Glutamatergic neuron (in vitro differentiated cells): ENCODE data around the gene CYP27A1. TPM values are rescaled to one million over a fixed set of nuclear protein-coding genes. Genes with fewer than 3 reads are reported as not detected.

ENCODE experiments used
- DNase-seq: peaks from one replicate; pipeline ENCODE4 v3.0.0; 2022
- H3K27ac Mint-ChIP-seq: one replicate; pipeline ENCODE4 v1.8.0; 2020; ENCODE audit warnings: mild to moderate bottlenecking, mixed read lengths, inconsistent platforms; ENCODE audit not compliant: unreplicated experiment
- H3K27me3 Mint-ChIP-seq: one replicate; pipeline ENCODE4 v1.8.0; 2020; ENCODE audit warnings: mild to moderate bottlenecking, moderate library complexity, mixed read lengths, inconsistent platforms; ENCODE audit not compliant: unreplicated experiment
- H3K36me3 Mint-ChIP-seq: one replicate; pipeline ENCODE4 v1.8.0; 2020; ENCODE audit warnings: mild to moderate bottlenecking, mixed read lengths, inconsistent platforms; ENCODE audit not compliant: unreplicated experiment
- H3K4me1 Mint-ChIP-seq: one replicate; pipeline ENCODE4 v1.8.0; 2020; ENCODE audit warnings: mild to moderate bottlenecking, low read depth, mixed read lengths, inconsistent platforms; ENCODE audit not compliant: unreplicated experiment
- H3K4me3 Mint-ChIP-seq: one replicate; pipeline ENCODE4 v1.8.0; 2020; ENCODE audit warnings: mild to moderate bottlenecking, mixed read lengths, inconsistent platforms; ENCODE audit not compliant: unreplicated experiment
- H3K9me3 Mint-ChIP-seq: one replicate; pipeline ENCODE4 v1.8.0; 2020; ENCODE audit warnings: mild to moderate bottlenecking, moderate library complexity, mixed read lengths, inconsistent platforms; ENCODE audit not compliant: unreplicated experiment
- CTCF ChIP-seq: fragments of 200-600 bp; sonication (generic); IDR thresholded peaks from one replicate; pipeline ENCODE4 v1.5.0; 2021; ENCODE audit not compliant: partially characterized antibody, unreplicated experiment
- microRNA-seq: library from miRNA; unstranded; fragments of <30 nt; microRNA quantifications from one replicate; pipeline ENCODE4, GENCODE V29; 2020; ENCODE audit not compliant: unreplicated experiment
- total RNA-seq: library from RNA; stranded (reverse); fragmentation: NEBNext Ultra II Directional; extraction: Animal tissue kit (Norgen Biotek cat#: 25700); gene quantifications from one replicate; pipeline ENCODE4 v1.2.1, GENCODE V29; 2021; ENCODE audit not compliant: unreplicated experiment

The CYP27A1 gene
- total RNA-seq, 1 donor from 2014 or later, result 0.98 TPM

DNA sequence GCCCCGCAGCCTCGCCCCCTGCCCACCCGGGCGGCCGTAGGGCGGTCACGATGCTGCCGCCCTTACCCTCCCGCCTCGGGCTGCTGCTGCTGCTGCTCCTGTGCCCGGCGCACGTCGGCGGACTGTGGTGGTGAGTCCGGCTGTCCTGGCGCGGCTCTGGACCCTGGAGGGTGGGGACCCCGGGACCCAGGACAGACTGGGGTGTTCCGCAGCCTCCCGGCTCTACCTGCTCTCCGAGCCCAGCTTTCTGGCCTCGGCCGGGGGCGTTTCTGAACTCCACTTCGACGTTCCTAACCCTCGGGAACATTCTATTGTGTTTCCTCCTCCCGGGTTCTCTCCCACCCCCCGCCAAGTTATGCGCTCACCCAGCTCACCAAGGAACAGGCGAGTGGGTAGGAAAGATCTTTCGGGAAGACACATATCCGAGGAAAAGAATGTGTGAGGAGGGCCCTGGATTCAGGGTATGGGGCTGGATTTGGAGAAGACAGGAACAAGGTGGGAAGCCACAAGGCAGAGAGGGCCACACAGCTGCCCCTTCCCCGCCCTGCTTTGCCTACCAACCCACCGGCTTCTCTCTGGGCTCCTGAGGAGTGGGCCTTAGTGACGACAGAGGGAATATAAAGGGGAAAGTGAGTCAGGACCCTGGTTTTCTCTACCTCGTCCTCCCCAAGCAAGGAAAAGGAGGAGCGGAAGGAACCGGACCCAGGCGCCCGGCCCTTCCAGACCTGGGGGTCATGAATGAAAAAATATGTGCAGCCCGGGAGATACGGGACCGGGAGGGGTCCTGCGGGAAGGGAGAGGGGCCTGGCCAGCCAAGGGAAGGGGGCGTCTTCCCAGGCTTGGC is 78.3 kb downstream of the CYP27A1 start:
- Mint-ChIP-seq H3K4me1 (peaks cover 10% of the 10 kb centered on the region), H3K9me3 (peaks cover 2% of the 10 kb centered on the region), H3K27me3 (peaks cover 30% of the 10 kb centered on the region), H3K4me3 (peak overlapping the region; percentile 77), H3K27ac (no peak overlapping the region), H3K36me3 (no peaks in the 10 kb centered on the region)
- TF ChIP-seq CTCF, result no peak
- no peak for DNase-seq

DNA sequence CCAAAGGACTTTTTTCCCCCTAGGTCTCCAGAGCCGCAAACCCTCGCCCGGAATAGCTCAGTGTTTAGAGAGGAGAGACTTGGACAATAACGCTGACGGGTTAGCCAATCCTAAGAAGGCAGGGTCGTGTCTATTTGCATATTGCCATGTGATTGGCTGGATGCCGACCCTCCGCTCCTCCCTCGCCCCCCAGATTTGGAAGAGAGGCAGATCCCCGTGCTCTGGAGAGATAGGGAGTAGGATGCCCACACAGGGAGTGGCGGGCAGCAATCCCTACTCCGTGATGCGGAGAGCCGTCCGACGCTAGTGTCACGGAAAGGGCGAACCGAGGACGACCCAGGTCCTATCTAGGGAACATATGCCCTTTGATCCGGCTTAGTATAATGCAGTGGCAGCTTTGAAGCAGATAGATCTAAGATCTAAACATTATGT is 79.0 kb downstream of the CYP27A1 start:
- no peak for TF ChIP-seq CTCF
- Mint-ChIP-seq H3K27ac (no peak overlapping the region), H3K9me3 (peaks cover 2% of the 10 kb centered on the region), H3K4me1 (peaks cover 7% of the 10 kb centered on the region), H3K36me3 (no peaks in the 10 kb centered on the region), H3K27me3 (peaks cover 27% of the 10 kb centered on the region), H3K4me3 (peak overlapping the region; percentile 63)
- peak; percentile 76 for DNase-seq

DNA sequence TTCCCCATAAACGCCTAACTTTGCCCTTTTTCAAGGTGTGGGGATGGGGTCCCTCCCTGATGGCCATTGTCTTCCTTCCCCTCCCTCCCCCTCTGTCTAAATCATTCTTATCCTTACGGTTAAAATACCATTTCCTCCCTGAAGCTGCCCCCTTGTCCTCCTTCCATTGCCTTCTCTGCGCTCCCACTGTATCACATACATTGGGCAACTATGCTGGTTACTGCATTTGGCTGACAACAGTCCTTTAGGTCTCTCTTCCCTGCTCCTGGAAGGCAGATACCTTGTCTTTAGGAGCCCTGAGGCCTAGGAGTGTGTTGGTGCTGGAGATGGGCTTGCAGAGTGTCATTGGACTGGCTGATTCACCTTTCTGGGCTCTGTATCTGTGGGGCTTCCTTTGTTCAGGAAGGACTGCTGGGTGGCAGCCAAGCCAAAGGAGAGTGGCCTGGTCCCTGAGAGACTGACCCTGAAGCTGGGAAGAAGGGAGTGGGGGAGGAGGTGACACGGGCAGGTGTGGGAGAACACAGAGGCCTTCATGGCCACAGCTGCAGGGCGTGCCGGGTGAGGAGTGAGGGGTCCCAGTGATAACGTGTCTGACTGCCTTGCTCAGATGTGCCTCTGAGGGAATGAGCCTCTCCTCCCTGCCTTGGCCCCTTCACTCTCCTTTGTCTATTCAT is 79.8 kb downstream of the CYP27A1 start:
- Mint-ChIP-seq H3K27ac (no peak overlapping the region), H3K27me3 (peaks cover 23% of the 10 kb centered on the region), H3K4me3 (no peak overlapping the region), H3K4me1 (peaks cover 2% of the 10 kb centered on the region), H3K9me3 (no peaks in the 10 kb centered on the region), H3K36me3 (no peaks in the 10 kb centered on the region)
- no peak for DNase-seq
- no peak for TF ChIP-seq CTCF

GRCh38 chr2:218863021-218863520 is 81.1 kb downstream of the CYP27A1 start:
- no peaks in the 10 kb centered on the region for H3K9me3 Mint-ChIP-seq
- H3K4me1 Mint-ChIP-seq, result no peaks in the 10 kb centered on the region
- H3K27me3 Mint-ChIP-seq, result peaks cover 22% of the 10 kb centered on the region
- no peaks in the 10 kb centered on the region for H3K36me3 Mint-ChIP-seq
- no peak for TF ChIP-seq CTCF
- no peak overlapping the region for H3K27ac Mint-ChIP-seq
- no peak overlapping the region for H3K4me3 Mint-ChIP-seq
- DNase-seq, result no peak

Small RNAs within 50 kb of the gene (microRNA-seq; reads per million reads assigned to microRNA genes)
- gene MIR9500, result not detected

Other genes starting within 250 kb of the CYP27A1 start
- gene USP37, start 213.8 kb upstream of the CYP27A1 start, total RNA-seq, result 12.7 TPM
- gene CNOT9, start 213.3 kb upstream of the CYP27A1 start, total RNA-seq, result 58.1 TPM
- 1.9 TPM for gene PLCD4, start 174.2 kb upstream of the CYP27A1 start, total RNA-seq
- 46.7 TPM for gene ZNF142, start 122.5 kb upstream of the CYP27A1 start, total RNA-seq
- 59.8 TPM for gene BCS1L, start 122.5 kb upstream of the CYP27A1 start, total RNA-seq
- 34.6 TPM for gene RNF25, start 110.1 kb upstream of the CYP27A1 start, total RNA-seq
- gene STK36, start 110.1 kb upstream of the CYP27A1 start, total RNA-seq, result 101 TPM
- gene TTLL4, start 71.3 kb upstream of the CYP27A1 start, total RNA-seq, result 27.9 TPM
- not detected for gene PRKAG3, start 49.7 kb downstream of the CYP27A1 start, total RNA-seq
- 0.66 TPM for gene WNT6, start 77.7 kb downstream of the CYP27A1 start, total RNA-seq
- 0.17 TPM for gene WNT10A, start 98.7 kb downstream of the CYP27A1 start, total RNA-seq
- gene CDK5R2, start 177.5 kb downstream of the CYP27A1 start, total RNA-seq, result 46.1 TPM
- gene FEV, start 203.0 kb downstream of the CYP27A1 start, total RNA-seq, result not detected
- gene CRYBA2, start 211.3 kb downstream of the CYP27A1 start, total RNA-seq, result 0.49 TPM